Lower lobe of right lung (tissue), 2 donors: ENCODE results near the gene RREB1. TPM values are rescaled to one million over a fixed set of nuclear protein-coding genes. Genes with fewer than 3 reads are reported as not detected.

Experiments used
- ATAC-seq, 2 donors: fragments of 200-7000 bp; cut with Tn5 transposase; one replicate each; pipeline ENCODE4 v1.9.1; 2020 to 2022; ENCODE audit warnings: mild to moderate bottlenecking in 2 of 2, moderate library complexity in 2 of 2
- DNase-seq: peaks from one replicate; pipeline ENCODE4 v3.0.0-alpha.2; 2020
- H3K27ac ChIP-seq: fragments of 200-600 bp; one replicate; pipeline ENCODE4 v1.8.0; 2022
- H3K27me3 ChIP-seq: fragments of 200-600 bp; one replicate; pipeline ENCODE4 v1.8.0; 2022; ENCODE audit warnings: low read depth
- H3K36me3 ChIP-seq: fragments of 200-600 bp; one replicate; pipeline ENCODE4 v1.8.0; 2022; ENCODE audit warnings: mild to moderate bottlenecking
- H3K4me1 ChIP-seq: fragments of 200-600 bp; one replicate; pipeline ENCODE4 v1.8.0; 2022
- H3K4me3 ChIP-seq: fragments of 200-600 bp; one replicate; pipeline ENCODE4 v1.8.0; 2022; ENCODE audit warnings: mild to moderate bottlenecking
- H3K9me3 ChIP-seq: fragments of 200-600 bp; one replicate; pipeline ENCODE4 v1.8.0; 2022
- intact Hi-C: fragments of 100-400 bp; cut with DNase I; formaldehyde crosslinking; loops from one replicate; pipeline ENCODE4 v1.11.0; 2022
- total RNA-seq: library from RNA; stranded (reverse); fragmentation: NEBNext Ultra II Directional; extraction: Animal tissue kit (Norgen Biotek cat#: 25700); gene quantifications from one replicate; pipeline ENCODE4 v1.2.1, GENCODE V29; 2021
- TF ChIP-seq, protein P1 (sequence below): fragments of 200-600 bp; IDR thresholded peaks from one replicate; pipeline ENCODE4 v1.8.0; 2022; ENCODE audit warnings: antibody characterized with exemption, mild to moderate bottlenecking
- donor health status: DM: no; HTN: yes; CAD: no; lungs with severe emphysema.

RREB1 gene
- total RNA-seq, 1 donor from 2014 or later = 62.8 TPM

DNA sequence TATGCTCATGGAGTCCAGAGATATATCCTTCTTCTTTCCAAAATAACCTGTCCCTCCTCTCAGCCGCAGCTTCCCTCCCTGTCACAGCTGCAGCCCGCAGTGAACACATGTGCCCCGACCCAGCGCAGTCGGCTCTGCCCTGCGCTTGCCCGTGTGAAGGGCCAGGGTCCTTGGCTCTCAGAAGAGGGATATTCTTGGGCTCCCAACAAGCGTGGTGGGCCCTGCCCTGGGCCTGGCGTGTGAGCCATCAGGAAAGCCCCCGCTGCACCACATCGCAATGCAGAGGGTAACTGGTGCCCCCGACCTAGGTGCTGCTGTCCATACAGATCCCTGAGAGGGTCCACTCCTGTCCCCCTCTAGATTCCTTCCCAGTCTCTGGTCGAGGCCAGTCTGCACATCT is 140.1 kb downstream of the RREB1 start:
- Histone ChIP-seq H3K4me1 (peaks cover 14% of the 10 kb centered on the region), H3K36me3 (peaks cover 76% of the 10 kb centered on the region), H3K27ac (no peak overlapping the region), H3K4me3 (no peak overlapping the region), H3K9me3 (no peaks in the 10 kb centered on the region), H3K27me3 (no peaks in the 10 kb centered on the region)
- peak; percentile 34 for DNase-seq
- no peak for ATAC-seq
- TF ChIP-seq, protein P1, sequence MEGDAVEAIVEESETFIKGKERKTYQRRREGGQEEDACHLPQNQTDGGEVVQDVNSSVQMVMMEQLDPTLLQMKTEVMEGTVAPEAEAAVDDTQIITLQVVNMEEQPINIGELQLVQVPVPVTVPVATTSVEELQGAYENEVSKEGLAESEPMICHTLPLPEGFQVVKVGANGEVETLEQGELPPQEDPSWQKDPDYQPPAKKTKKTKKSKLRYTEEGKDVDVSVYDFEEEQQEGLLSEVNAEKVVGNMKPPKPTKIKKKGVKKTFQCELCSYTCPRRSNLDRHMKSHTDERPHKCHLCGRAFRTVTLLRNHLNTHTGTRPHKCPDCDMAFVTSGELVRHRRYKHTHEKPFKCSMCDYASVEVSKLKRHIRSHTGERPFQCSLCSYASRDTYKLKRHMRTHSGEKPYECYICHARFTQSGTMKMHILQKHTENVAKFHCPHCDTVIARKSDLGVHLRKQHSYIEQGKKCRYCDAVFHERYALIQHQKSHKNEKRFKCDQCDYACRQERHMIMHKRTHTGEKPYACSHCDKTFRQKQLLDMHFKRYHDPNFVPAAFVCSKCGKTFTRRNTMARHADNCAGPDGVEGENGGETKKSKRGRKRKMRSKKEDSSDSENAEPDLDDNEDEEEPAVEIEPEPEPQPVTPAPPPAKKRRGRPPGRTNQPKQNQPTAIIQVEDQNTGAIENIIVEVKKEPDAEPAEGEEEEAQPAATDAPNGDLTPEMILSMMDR = no peak
- intact Hi-C loops = no loop called here

DNA sequence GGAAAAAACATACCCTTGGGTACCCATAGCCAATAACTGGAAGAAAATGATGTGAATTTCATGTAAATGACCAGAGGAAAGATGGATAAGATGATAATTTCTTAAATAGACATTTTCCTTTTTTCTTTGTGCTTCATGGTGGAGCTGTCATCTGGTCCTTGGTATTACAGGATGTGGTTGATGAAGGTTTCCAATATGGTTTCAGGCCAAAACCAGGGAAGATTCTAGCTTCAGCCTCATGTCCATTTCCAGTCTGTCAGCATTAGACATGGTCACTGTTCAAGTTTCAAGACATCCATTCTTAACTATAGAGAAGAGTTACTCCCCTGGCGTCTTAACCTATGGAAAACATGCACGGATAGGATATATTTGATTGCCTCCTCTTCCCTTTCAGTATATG is 141.6 kb downstream of the RREB1 start:
- ATAC-seq (no peak), DNase-seq (no peak)
- Histone ChIP-seq H3K4me3 (no peak overlapping the region), H3K36me3 (peaks cover 76% of the 10 kb centered on the region), H3K9me3 (no peaks in the 10 kb centered on the region), H3K27ac (no peak overlapping the region), H3K4me1 (peaks cover 11% of the 10 kb centered on the region), H3K27me3 (no peaks in the 10 kb centered on the region)
- intact Hi-C loops = no loop called here
- TF ChIP-seq, protein P1 = no peak

DNA sequence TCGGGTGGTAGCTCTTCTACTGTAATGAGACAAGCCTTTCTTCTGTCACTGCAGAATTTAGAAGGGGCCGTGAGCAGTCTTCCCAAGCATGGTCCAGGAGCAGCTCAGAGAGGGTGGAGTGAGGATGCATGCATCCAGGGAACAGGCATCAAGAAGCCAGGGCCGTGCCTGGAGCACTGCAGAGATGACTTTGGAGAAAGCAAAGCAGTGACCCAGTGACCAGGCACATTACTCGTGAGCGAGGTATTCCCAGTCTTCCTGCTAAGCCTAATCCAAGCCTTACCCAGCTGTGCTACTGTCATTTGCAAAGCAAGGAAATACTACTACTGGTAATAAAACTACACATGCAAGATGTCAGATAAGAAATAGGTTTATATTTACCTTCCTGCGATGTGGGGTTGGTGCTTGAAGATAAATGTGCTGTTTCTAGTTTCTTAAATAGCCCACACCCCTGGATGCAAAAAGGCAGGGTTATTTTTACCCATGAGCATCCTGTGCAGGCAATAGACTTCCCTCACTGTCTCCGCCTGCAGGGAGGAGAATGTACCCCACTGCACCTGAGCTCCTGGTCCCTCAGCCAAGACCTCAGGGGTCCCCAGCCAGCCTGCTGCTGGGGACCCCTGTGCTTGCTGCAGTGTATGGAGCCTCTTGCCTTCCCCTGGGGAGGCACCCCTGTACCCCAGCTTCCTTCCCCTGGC is 142.3 kb downstream of the RREB1 start:
- no peaks in the 10 kb centered on the region for H3K9me3 ChIP-seq
- ATAC-seq (no peak), DNase-seq (peak; percentile 30)
- H3K4me3 ChIP-seq = no peak overlapping the region
- H3K4me1 ChIP-seq = peaks cover 18% of the 10 kb centered on the region
- intact Hi-C loops = no loop called here
- TF ChIP-seq, protein P1 = no peak
- peaks cover 70% of the 10 kb centered on the region for H3K36me3 ChIP-seq
- H3K27me3 ChIP-seq = no peaks in the 10 kb centered on the region
- no peak overlapping the region for H3K27ac ChIP-seq

DNA sequence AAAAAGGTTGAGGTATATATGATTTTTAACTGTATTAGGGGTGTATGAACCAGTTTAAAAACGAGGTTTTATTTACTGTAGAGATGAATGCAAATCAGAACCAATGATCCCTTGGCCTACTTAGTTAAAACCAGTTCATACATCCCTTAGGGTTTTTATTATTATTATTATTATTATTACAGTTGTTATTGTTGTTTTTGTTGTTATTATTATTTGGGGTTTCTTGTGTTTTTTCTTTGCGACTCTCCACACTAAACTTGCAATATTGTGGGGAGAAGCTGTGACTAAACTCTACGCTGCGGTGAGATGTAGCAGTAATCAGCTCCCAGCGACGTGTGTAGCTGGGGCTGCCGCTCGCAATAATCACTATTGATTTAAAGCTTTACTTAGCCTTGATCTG is 143.1 kb downstream of the RREB1 start:
- Histone ChIP-seq H3K27ac (no peak overlapping the region), H3K27me3 (no peaks in the 10 kb centered on the region), H3K9me3 (peaks cover under 1% of the 10 kb centered on the region), H3K4me1 (peaks cover 21% of the 10 kb centered on the region), H3K36me3 (peaks cover 64% of the 10 kb centered on the region), H3K4me3 (no peak overlapping the region)
- ATAC-seq = no peak
- intact Hi-C loops = no loop called here
- TF ChIP-seq, protein P1 = no peak
- no peak for DNase-seq

DNA sequence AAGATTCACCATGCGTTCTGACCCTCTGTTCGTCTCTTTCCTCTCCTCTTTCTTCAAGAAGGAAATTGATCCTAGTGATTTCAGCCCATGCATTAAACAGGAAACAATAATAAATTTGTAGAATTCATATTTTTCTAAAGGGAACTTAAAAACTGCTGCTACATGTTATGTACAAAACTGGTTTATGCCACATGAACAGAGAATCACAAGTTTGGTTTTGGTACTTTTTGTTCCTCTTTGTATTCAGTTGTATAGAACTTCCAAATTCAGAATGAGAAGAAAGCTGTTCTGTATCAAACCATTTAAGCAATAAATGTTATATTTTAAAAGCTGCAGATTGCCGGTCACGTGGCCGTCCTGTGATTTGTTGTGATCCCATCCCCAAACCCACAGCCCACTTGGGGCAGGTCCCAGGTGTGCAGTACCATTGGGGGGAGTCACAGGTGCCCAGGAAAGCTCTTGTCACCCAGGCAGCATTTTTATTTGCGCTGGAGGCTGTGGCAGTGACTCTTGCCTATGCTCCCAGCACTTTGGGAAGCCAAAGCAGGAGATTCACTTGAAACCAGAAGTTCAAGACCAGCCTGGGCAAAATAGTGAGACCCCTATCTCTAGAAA is 144.0 kb downstream of the RREB1 start:
- Histone ChIP-seq H3K27me3 (no peaks in the 10 kb centered on the region), H3K4me3 (no peak overlapping the region), H3K36me3 (peaks cover 55% of the 10 kb centered on the region), H3K4me1 (peaks cover 21% of the 10 kb centered on the region), H3K9me3 (peaks cover 4% of the 10 kb centered on the region), H3K27ac (no peak overlapping the region)
- DNase-seq = peak; percentile 25
- intact Hi-C loops = no loop called here
- TF ChIP-seq, protein P1 = no peak
- ATAC-seq = no peak
